Stomach (tissue), 9 donors: ENCODE data around the gene MUC21. TPM values are rescaled to one million over a fixed set of nuclear protein-coding genes. Genes with fewer than 3 reads are reported as not detected.

ENCODE experiments used
- DNase-seq, 2 donors: peaks; one replicate each; pipeline versions ENCODE4 v3.0.0 to v3.0.0-alpha.2; 2013 to 2019
- H3K27ac ChIP-seq, 5 donors: fragments of 200-600 bp in 4 of 5; sonication (generic) in 4 of 5; one replicate each; pipeline ENCODE4 v1.5.1; 2013 to 2019; ENCODE audit warnings: mild to moderate bottlenecking in 1 of 5, moderate library complexity in 1 of 5
- H3K27me3 ChIP-seq, 3 donors: fragments of 200-600 bp; sonication (generic); one replicate each; pipeline ENCODE4 v1.5.1; 2017 to 2019; ENCODE audit warnings: mixed run types in 1 of 3
- H3K36me3 ChIP-seq, 4 donors: fragments of 200-600 bp; sonication (generic); 1 replicate in 3 of 4; 2 replicates in 1 of 4; pipeline ENCODE4 v1.5.1; 2016 to 2019
- H3K4me1 ChIP-seq, 4 donors: fragments of 200-600 bp; sonication (generic); one replicate each; pipeline ENCODE4 v1.5.1; 2016 to 2019
- H3K4me3 ChIP-seq, 4 donors: fragments of 200-600 bp; sonication (generic) in 3 of 4; one replicate each; pipeline ENCODE4 v1.5.1; 2016 to 2019; ENCODE audit warnings: mild to moderate bottlenecking in 1 of 4
- H3K9me3 ChIP-seq, 4 donors: fragments of 200-600 bp; sonication (generic); one replicate each; pipeline ENCODE4 v1.5.1; 2016 to 2019
- EP300 ChIP-seq: sonication (generic); formaldehyde crosslinking; IDR thresholded peaks from one replicate; pipeline ENCODE4 v1.6.1; 2017; ENCODE audit warnings: antibody characterized with exemption
- POLR2A ChIP-seq, 4 donors: fragments of 450-650 bp; IDR thresholded peaks; one replicate each; pipeline ENCODE4 v1.6.1; 2016; ENCODE audit warnings: antibody characterized with exemption in 4 of 4, control low read depth in 2 of 4, mild to moderate bottlenecking in 1 of 4, moderate library complexity in 1 of 4
- POLR2AphosphoS5 ChIP-seq, 3 donors: sonication (generic); formaldehyde crosslinking; IDR thresholded peaks; one replicate each; pipeline ENCODE4 v1.6.1; 2016; ENCODE audit warnings: antibody characterized with exemption in 3 of 3
- WGBS, 5 donors: extraction: QIAGEN DNeasy Blood & Tissue Kit in 3 of 5; methylation state at CpG; one replicate each; pipeline versions ENCODE4 v1.1.5 to v1.1.7; 2013 to 2018; 5-methylcytosine and 5-hydroxymethylcytosine counted together
- intact Hi-C: fragments of 100-400 bp; cut with DNase I; formaldehyde crosslinking; loops from one replicate; pipeline ENCODE4 v1.15.1; 2023; ENCODE audit warnings: low total_unique reads
- polyA plus RNA-seq, 3 donors: library from polyadenylated mRNA; stranded (reverse); fragments of 200-250 nt; gene quantifications; one replicate each; pipeline ENCODE4 v1.2.3, GENCODE V29; 2013
- total RNA-seq, 5 donors: library from RNA; depleted of rRNA; stranded (reverse); fragments of >200 nt; gene quantifications; one replicate each; pipeline versions ENCODE4 v1.1.0 to v1.2.3, GENCODE V29; 2014 to 2016
- TF ChIP-seq, protein P1 (sequence below), 7 experiments: fragments of 450-650 bp in 4 of 7; fragments of 200-600 bp in 3 of 7; sonication (generic) in 3 of 7; IDR thresholded peaks; one replicate each; pipeline ENCODE4 v1.5.1; 2016 to 2019; ENCODE audit warnings: antibody characterized with exemption in 7 of 7, control low read depth in 2 of 7, mild to moderate bottlenecking in 1 of 7
- donor health status: healthy with polysubstance abuse.
- donor health status: Bipolar disorder and iron deficiency.
- donor health status: healthy.

MUC21 gene
- total and polyA plus RNA-seq, 8 donors = 0.18 to 131 (median 1.6) TPM; not detected in 1

DNA sequence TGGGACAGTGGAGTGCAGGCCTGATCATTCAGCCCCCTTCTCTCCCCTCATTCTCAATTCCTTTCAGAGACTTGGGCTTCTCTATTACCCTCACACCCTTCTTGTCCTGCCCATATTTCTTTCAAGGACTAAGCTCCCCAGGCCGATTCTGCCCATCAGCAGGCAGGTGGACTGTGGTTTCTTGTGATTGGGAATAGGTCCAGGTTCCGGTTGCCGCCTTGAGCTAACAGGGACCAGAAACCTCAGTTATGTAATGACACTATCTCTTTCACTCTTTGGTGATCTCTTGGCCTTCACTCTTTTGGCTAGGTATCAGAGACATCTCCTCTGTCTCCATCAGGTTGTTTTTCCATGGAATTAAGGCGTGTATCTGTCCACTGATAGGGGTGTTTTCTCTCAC is 36.3 kb upstream of the MUC21 start:
- H3K36me3 ChIP-seq = peaks cover 0 to 25% (median 0%) of the 10 kb centered on the region in 4 donors
- 34 to 68% (median 44%) methylated on average over 4 of the region's 4 CpGs for WGBS, 5 donors
- intact Hi-C loops = no loop called here
- peak in 1 of 3 donors; percentile 23 for TF ChIP-seq POLR2AphosphoS5 (IDR thresholded peaks at IDR 0.05)
- TF ChIP-seq EP300 = no peak
- peak in 1 of 2 donors; percentile 60 for DNase-seq
- peak overlapping the region in 1 of 5 donors; percentile 43 for H3K27ac ChIP-seq
- peaks cover 0 to 19% (median 0%) of the 10 kb centered on the region in 3 donors for H3K27me3 ChIP-seq
- peaks cover 6 to 12% (median 11%) of the 10 kb centered on the region in 4 donors for H3K4me1 ChIP-seq
- H3K4me3 ChIP-seq = no peak overlapping the region
- H3K9me3 ChIP-seq = no peaks in the 10 kb centered on the region

DNA sequence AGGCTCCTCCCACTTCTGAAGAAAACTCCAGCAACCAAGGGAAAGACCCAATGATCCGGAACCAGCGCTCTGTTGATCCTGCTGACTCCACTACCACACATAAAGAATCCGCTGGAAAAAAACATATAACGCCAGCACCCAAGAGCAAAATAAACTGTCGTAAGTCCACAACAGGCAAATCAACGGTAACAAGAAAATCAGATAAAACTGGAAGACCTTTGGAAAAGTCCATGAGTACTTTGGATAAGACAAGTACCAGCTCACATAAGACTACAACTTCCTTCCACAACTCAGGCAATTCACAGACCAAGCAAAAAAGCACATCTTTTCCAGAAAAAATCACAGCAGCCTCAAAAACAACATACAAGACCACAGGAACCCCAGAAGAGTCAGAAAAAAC is 34.7 kb upstream of the MUC21 start:
- no peak overlapping the region for H3K4me3 ChIP-seq
- no peaks in the 10 kb centered on the region for H3K9me3 ChIP-seq
- H3K4me1 ChIP-seq = no peaks in the 10 kb centered on the region
- WGBS, 5 donors = 64 to 84% (median 74%) methylated on average over 6 of the region's 6 CpGs
- intact Hi-C loops = no loop called here
- no peak for DNase-seq
- peaks cover 0 to 25% (median 0%) of the 10 kb centered on the region in 4 donors for H3K36me3 ChIP-seq
- H3K27ac ChIP-seq = no peak overlapping the region
- peaks cover 0 to 7% (median 0%) of the 10 kb centered on the region in 3 donors for H3K27me3 ChIP-seq
- no peak for TF ChIP-seq EP300
- TF ChIP-seq POLR2AphosphoS5 (IDR thresholded peaks at IDR 0.05) = no peak
- TF ChIP-seq, protein P1, sequence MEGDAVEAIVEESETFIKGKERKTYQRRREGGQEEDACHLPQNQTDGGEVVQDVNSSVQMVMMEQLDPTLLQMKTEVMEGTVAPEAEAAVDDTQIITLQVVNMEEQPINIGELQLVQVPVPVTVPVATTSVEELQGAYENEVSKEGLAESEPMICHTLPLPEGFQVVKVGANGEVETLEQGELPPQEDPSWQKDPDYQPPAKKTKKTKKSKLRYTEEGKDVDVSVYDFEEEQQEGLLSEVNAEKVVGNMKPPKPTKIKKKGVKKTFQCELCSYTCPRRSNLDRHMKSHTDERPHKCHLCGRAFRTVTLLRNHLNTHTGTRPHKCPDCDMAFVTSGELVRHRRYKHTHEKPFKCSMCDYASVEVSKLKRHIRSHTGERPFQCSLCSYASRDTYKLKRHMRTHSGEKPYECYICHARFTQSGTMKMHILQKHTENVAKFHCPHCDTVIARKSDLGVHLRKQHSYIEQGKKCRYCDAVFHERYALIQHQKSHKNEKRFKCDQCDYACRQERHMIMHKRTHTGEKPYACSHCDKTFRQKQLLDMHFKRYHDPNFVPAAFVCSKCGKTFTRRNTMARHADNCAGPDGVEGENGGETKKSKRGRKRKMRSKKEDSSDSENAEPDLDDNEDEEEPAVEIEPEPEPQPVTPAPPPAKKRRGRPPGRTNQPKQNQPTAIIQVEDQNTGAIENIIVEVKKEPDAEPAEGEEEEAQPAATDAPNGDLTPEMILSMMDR (IDR thresholded peaks at IDR 0.05) = no peak
- no peak for TF ChIP-seq POLR2A (IDR thresholded peaks at IDR 0.05)

DNA sequence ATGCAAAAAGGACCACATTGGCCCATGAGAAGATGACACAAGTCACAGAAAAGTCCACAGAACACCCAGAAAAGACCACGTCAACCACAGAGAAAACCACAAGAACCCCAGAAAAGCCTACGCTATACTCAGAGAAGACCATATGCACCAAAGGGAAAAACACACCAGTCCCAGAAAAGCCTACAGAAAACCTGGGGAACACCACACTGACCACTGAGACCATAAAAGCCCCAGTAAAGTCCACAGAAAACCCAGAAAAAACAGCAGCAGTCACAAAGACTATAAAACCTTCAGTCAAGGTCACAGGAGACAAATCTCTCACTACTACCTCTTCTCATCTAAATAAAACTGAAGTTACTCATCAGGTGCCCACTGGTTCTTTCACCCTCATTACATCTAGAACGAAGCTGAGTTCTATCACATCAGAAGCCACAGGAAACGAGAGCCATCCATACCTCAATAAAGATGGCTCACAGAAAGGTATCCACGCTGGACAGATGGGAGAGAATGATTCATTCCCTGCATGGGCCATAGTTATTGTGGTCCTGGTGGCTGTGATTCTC is 31.5 kb upstream of the MUC21 start:
- 77 to 91% (median 86%) methylated on average over 5 of the region's 5 CpGs for WGBS, 5 donors
- H3K9me3 ChIP-seq = no peaks in the 10 kb centered on the region
- no peak overlapping the region for H3K27ac ChIP-seq
- DNase-seq = no peak
- H3K27me3 ChIP-seq = peaks cover 0 to 29% (median 6%) of the 10 kb centered on the region in 3 donors
- TF ChIP-seq POLR2AphosphoS5 (IDR thresholded peaks at IDR 0.05) (no peak), POLR2A (IDR thresholded peaks at IDR 0.05) (no peak)
- TF ChIP-seq, protein P1 (IDR thresholded peaks at IDR 0.05) = no peak
- H3K36me3 ChIP-seq = peaks cover 0 to 25% (median 0%) of the 10 kb centered on the region in 4 donors
- no peak overlapping the region for H3K4me3 ChIP-seq
- peaks cover 3 to 18% (median 14%) of the 10 kb centered on the region in 4 donors for H3K4me1 ChIP-seq
- intact Hi-C loops = no loop called here

DNA sequence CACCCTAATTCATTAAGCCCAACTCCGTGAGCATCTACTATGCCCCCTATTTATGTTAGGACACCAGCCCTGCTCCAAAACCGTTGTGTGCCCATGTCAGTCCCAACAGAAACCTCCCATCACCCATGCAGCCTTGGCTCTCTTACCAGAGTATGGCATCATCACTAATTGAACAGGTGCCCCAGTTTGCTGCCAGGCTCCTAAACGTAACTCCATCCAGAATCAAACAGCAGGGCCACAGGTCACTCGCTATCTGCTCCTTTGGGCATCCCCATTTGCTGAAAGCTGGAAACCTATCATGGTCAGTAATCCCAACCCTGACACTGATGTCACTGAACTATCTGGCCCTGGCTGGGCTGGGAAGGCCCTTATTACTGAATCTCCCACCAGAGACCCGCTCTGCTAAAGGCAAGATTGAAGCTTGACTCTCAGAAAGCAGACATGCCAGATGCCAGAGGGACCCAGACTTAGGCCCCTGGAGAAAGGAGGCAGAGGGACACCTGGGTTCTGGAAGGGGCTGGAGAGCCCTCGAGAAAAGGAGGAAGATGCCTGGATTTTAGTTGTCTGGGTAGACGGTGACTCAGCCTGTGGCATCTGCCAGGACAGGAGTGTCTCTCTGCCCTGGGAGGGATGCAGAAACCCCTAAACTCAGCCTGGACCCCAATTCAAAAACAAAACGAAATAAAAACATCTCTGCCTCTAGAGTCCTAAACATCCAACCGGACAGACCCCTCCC is 28.7 kb upstream of the MUC21 start:
- no peaks in the 10 kb centered on the region for H3K9me3 ChIP-seq
- DNase-seq = peak in 1 of 2 donors; percentile 59
- peaks cover 0 to 29% (median 6%) of the 10 kb centered on the region in 3 donors for H3K27me3 ChIP-seq
- peaks cover 3 to 18% (median 14%) of the 10 kb centered on the region in 4 donors for H3K4me1 ChIP-seq
- intact Hi-C loops = no loop called here
- H3K4me3 ChIP-seq = peak overlapping the region; percentile 41 to 51 (median 44)
- peaks cover 0 to 13% (median 0%) of the 10 kb centered on the region in 4 donors for H3K36me3 ChIP-seq
- WGBS, 5 donors = 57 to 75% (median 69%) methylated on average over 9 of the region's 9 CpGs
- no peak for TF ChIP-seq POLR2A (IDR thresholded peaks at IDR 0.05)
- TF ChIP-seq, protein P1 (IDR thresholded peaks at IDR 0.05) = no peak
- no peak for TF ChIP-seq POLR2AphosphoS5 (IDR thresholded peaks at IDR 0.05)
- no peak for TF ChIP-seq EP300
- peak overlapping the region in 3 of 5 donors; percentile 46 to 69 (median 68) for H3K27ac ChIP-seq
